ENCODE data around the gene BIRC2. TPM values are rescaled to one million over a fixed set of nuclear protein-coding genes. Genes with fewer than 3 reads are reported as not detected.
A peak's percentile ranks its signal among the peaks of the same experiment; 100 is the strongest.

Gene BIRC2
- total RNA-seq, 1 experiment from 2014 or later: 53.5 TPM

DNA sequence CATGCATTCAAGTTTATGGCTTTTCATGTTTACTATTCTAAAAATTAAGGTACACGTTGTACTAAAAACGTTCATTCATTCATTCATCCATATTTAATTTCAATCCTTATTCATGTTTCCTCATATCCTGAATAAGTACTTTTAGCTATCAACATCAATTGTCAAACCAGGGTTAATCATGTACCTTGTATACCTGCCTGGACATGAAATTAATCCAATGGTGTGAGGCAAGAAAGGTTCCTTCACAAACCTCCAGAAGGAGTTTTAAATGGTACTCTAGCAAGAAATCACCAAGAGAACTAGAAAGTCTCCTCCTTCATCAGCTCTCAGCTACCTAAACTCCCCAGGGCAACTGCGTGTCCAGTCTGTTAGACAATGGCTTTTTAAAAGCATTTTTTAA is 72.2 kb downstream of the BIRC2 start:
- BruUV-seq (replicated peaks): no TSS peak
- H3K4me3 ChIP-seq (ENCODE audit: low read depth, low read length): no peak overlapping the region
- 0 out of 2 replicates have a peak, but pooled peaks cover 2% of the 10 kb centered on the region for H3K36me3 ChIP-seq (ENCODE audit: control insufficient read depth, insufficient read depth, low read length)
- CTCF ChIA-PET: no interaction called here
- DNase-seq: no peak
- POLR2A ChIA-PET: no interaction called here
- no peak overlapping the region for H3K4me3 Mint-ChIP-seq (ENCODE audit: unreplicated experiment)
- peaks cover 56% of the 10 kb centered on the region for H3K4me1 Mint-ChIP-seq (ENCODE audit: low read depth, unreplicated experiment)
- H3K36me3 Mint-ChIP-seq (ENCODE audit: insufficient read depth, unreplicated experiment): peaks cover 34% of the 10 kb centered on the region
- intact Hi-C loops (cut with micrococcal nuclease; ENCODE audit: unreplicated experiment): no loop called here
- peaks cover 26% of the 10 kb centered on the region for H3K9me3 Mint-ChIP-seq (ENCODE audit: unreplicated experiment)
- H3K27ac Mint-ChIP-seq (ENCODE audit: unreplicated experiment): no peak overlapping the region
- H3K27me3 Mint-ChIP-seq (ENCODE audit: insufficient read depth, unreplicated experiment): no peaks in the 10 kb centered on the region
- peaks cover 26% of the 10 kb centered on the region for H3K4me1 ChIP-seq
- TF ChIP-seq, protein P1, sequence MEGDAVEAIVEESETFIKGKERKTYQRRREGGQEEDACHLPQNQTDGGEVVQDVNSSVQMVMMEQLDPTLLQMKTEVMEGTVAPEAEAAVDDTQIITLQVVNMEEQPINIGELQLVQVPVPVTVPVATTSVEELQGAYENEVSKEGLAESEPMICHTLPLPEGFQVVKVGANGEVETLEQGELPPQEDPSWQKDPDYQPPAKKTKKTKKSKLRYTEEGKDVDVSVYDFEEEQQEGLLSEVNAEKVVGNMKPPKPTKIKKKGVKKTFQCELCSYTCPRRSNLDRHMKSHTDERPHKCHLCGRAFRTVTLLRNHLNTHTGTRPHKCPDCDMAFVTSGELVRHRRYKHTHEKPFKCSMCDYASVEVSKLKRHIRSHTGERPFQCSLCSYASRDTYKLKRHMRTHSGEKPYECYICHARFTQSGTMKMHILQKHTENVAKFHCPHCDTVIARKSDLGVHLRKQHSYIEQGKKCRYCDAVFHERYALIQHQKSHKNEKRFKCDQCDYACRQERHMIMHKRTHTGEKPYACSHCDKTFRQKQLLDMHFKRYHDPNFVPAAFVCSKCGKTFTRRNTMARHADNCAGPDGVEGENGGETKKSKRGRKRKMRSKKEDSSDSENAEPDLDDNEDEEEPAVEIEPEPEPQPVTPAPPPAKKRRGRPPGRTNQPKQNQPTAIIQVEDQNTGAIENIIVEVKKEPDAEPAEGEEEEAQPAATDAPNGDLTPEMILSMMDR (IDR thresholded peaks at IDR 0.05; ENCODE audit: insufficient read depth in 1 of 2, low read depth in 1 of 2, low read length in 1 of 2, severe bottlenecking in 1 of 2, unreplicated experiment in 1 of 2): no peak
- H3K27me3 ChIP-seq (replicated peaks; ENCODE audit: control insufficient read depth, insufficient read depth, low read length): no peaks in the 10 kb centered on the region
- H3K9me3 ChIP-seq: no peaks in the 10 kb centered on the region

DNA sequence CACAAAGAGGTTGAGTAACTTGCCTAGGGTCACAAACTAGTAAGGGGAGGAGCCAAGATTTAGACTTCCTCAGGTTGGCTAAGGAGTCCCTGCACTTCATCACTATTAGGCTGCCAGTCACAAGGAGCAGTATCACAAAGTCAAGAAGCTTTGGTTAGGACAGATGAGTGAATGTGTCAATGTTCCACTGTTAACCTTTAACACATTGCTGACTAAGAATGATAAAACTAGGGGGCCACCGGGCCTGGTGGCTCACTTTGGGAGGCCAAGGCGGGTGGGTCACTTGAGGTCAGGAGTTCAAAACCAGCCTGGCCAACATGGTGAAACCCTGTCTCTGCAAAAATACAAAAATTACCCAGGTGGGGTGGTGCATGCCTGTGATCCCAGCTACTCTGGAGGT is 73.5 kb downstream of the BIRC2 start:
- DNase-seq: no peak
- Histone ChIP-seq H3K9me3 (no peaks in the 10 kb centered on the region), H3K36me3 (ENCODE audit: control insufficient read depth, insufficient read depth, low read length) (0 out of 2 replicates have a peak, but pooled peaks cover 2% of the 10 kb centered on the region), H3K27me3 (replicated peaks; ENCODE audit: control insufficient read depth, insufficient read depth, low read length) (no peaks in the 10 kb centered on the region), H3K4me3 (ENCODE audit: low read depth, low read length) (no peak overlapping the region), H3K4me1 (peaks cover 30% of the 10 kb centered on the region)
- Mint-ChIP-seq H3K4me3 (ENCODE audit: unreplicated experiment) (no peak overlapping the region), H3K4me1 (ENCODE audit: low read depth, unreplicated experiment) (peaks cover 48% of the 10 kb centered on the region), H3K9me3 (ENCODE audit: unreplicated experiment) (peaks cover 26% of the 10 kb centered on the region), H3K36me3 (ENCODE audit: insufficient read depth, unreplicated experiment) (peaks cover 34% of the 10 kb centered on the region), H3K27ac (ENCODE audit: unreplicated experiment) (peak overlapping the region; percentile 27), H3K27me3 (ENCODE audit: insufficient read depth, unreplicated experiment) (no peaks in the 10 kb centered on the region)
- ChIA-PET POLR2A (no interaction called here), CTCF (interaction anchor here (1.0 kb wide), 1 partner anchor 192 kb away, joined by 4 read pairs; no protein-coding TSS in a partner anchor)
- intact Hi-C loops (cut with micrococcal nuclease; ENCODE audit: unreplicated experiment): no loop called here
- TF ChIP-seq, protein P1 (IDR thresholded peaks at IDR 0.05; ENCODE audit: insufficient read depth in 1 of 2, low read depth in 1 of 2, low read length in 1 of 2, severe bottlenecking in 1 of 2, unreplicated experiment in 1 of 2): no peak
- no TSS peak for BruUV-seq (replicated peaks)

DNA sequence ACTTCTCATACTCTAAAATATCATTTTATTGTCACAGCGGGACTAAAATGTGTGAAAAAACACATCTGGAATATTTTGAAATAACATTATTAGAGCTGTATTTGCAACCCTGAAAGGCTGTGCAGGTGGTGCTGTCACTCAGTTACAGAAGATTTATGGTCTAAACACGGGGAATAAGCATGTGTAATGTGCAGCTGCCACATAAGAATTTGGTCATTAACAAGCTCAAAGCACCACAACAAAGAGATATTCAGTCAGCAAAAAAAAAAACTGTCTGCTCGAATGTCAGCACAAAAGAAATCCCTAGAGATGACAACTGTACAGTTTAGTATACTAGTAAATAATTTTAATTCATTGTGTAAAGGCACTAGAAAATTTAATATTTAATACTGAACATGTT is 74.2 kb downstream of the BIRC2 start:
- Mint-ChIP-seq H3K36me3 (ENCODE audit: insufficient read depth, unreplicated experiment) (peaks cover 34% of the 10 kb centered on the region), H3K9me3 (ENCODE audit: unreplicated experiment) (peaks cover 26% of the 10 kb centered on the region)

More for the DNA sequence above, 74.2 kb downstream of the BIRC2 start:
- Histone ChIP-seq H3K9me3 (no peaks in the 10 kb centered on the region), H3K36me3 (ENCODE audit: control insufficient read depth, insufficient read depth, low read length) (0 out of 2 replicates have a peak, but pooled peaks cover 2% of the 10 kb centered on the region), H3K27me3 (replicated peaks; ENCODE audit: control insufficient read depth, insufficient read depth, low read length) (no peaks in the 10 kb centered on the region), H3K4me3 (ENCODE audit: low read depth, low read length) (no peak overlapping the region), H3K4me1 (peaks cover 37% of the 10 kb centered on the region)
- intact Hi-C loops (cut with micrococcal nuclease; ENCODE audit: unreplicated experiment): no loop called here
- Mint-ChIP-seq H3K4me3 (ENCODE audit: unreplicated experiment) (no peak overlapping the region), H3K4me1 (ENCODE audit: low read depth, unreplicated experiment) (peaks cover 55% of the 10 kb centered on the region), H3K27me3 (ENCODE audit: insufficient read depth, unreplicated experiment) (no peaks in the 10 kb centered on the region), H3K27ac (ENCODE audit: unreplicated experiment) (peak overlapping the region; percentile 27)
- no TSS peak for BruUV-seq (replicated peaks)
- CTCF ChIA-PET: interaction anchor here (1.0 kb wide), 1 partner anchor 192 kb away, joined by 4 read pairs; no protein-coding TSS in a partner anchor
- POLR2A ChIA-PET: no interaction called here
- DNase-seq: no peak
- TF ChIP-seq, protein P1 (IDR thresholded peaks at IDR 0.05; ENCODE audit: insufficient read depth in 1 of 2, low read depth in 1 of 2, low read length in 1 of 2, severe bottlenecking in 1 of 2, unreplicated experiment in 1 of 2): no peak

All from Caco-2 (cell line).